WTC11 (cell line): Measurements from ENCODE around the gene INTS15. TPM values are rescaled to one million over a fixed set of nuclear protein-coding genes. Genes with fewer than 3 reads are reported as not detected.

Source experiments
- ATAC-seq: fragments of 200-7000 bp; cut with Tn5 transposase; 2 replicates; pipeline ENCODE4 v1.10.0; 2021; ENCODE audit warnings: mild to moderate bottlenecking, moderate library complexity
- CTCF ChIA-PET: fragments of 300-600 bp; sonication (Branson Sonifier 250); formaldehyde crosslinking; loops from one replicate; lab custom pipeline; 2021; ENCODE audit warnings: antibody characterized with exemption; lab: Charles Lee
- POLR2A ChIA-PET: fragments of 350-600 bp; sonication (Branson Sonifier 250); formaldehyde crosslinking; loops from one replicate; lab custom pipeline; 2021; ENCODE audit warnings: antibody characterized with exemption; lab: Charles Lee
- DNase-seq: peaks from one replicate; pipeline ENCODE4 v3.0.0; 2021; ENCODE audit warnings: low spot score
- H3K27ac Mint-ChIP-seq: 2 replicates; pipeline ENCODE4 v1.8.0; 2021; ENCODE audit warnings: mixed read lengths
- H3K27me3 Mint-ChIP-seq: 2 replicates; pipeline ENCODE4 v1.8.0; 2021; ENCODE audit warnings: low read depth, mild to moderate bottlenecking, moderate library complexity, mixed read lengths
- H3K36me3 Mint-ChIP-seq: 2 replicates; pipeline ENCODE4 v1.8.0; 2021; ENCODE audit warnings: mixed read lengths
- H3K4me1 Mint-ChIP-seq: 2 replicates; pipeline ENCODE4 v1.8.0; 2022; ENCODE audit warnings: mixed read lengths
- H3K4me3 Mint-ChIP-seq: 2 replicates; pipeline ENCODE4 v1.8.0; 2021; ENCODE audit warnings: mild to moderate bottlenecking, moderate library complexity, mixed read lengths
- H3K9me3 Mint-ChIP-seq: 2 replicates; pipeline ENCODE4 v1.8.0; 2021; ENCODE audit warnings: mixed read lengths
- ATF6 ChIP-seq: sonication (generic); formaldehyde crosslinking; IDR thresholded peaks from 2 replicates; pipeline ENCODE4 v1.8.1; 2023; ENCODE audit warnings: mild to moderate bottlenecking, missing genetic modification reagents
- CBFB ChIP-seq: sonication (generic); formaldehyde crosslinking; IDR thresholded peaks from 2 replicates; pipeline ENCODE4 v1.8.1; 2022; ENCODE audit warnings: mild to moderate bottlenecking, low read depth, missing genetic modification reagents
- CREB1 ChIP-seq: sonication (generic); formaldehyde crosslinking; IDR thresholded peaks from 2 replicates; pipeline ENCODE4 v1.8.0; 2023; ENCODE audit warnings: mild to moderate bottlenecking, missing genetic modification reagents
- CTCF ChIP-seq: fragments of 200-600 bp; IDR thresholded peaks from 2 replicates; pipeline ENCODE4 v1.8.0; 2022; ENCODE audit warnings: antibody characterized with exemption
- ETV6 ChIP-seq: sonication (generic); formaldehyde crosslinking; IDR thresholded peaks from 2 replicates; pipeline ENCODE4 v1.8.1; 2022; ENCODE audit warnings: mild to moderate bottlenecking, missing genetic modification reagents
- GABPB1 ChIP-seq: sonication (generic); formaldehyde crosslinking; IDR thresholded peaks from 2 replicates; pipeline ENCODE4 v1.8.1; 2023; ENCODE audit warnings: mild to moderate bottlenecking, missing genetic modification reagents
- JUN ChIP-seq: sonication (generic); formaldehyde crosslinking; IDR thresholded peaks from 2 replicates; pipeline ENCODE4 v1.8.0; 2023; ENCODE audit warnings: mild to moderate bottlenecking, missing genetic modification reagents
- KAT7 ChIP-seq: sonication (generic); formaldehyde crosslinking; IDR thresholded peaks from 2 replicates; pipeline ENCODE4 v1.8.1; 2023; ENCODE audit warnings: missing genetic modification reagents, mild to moderate bottlenecking, borderline replicate concordance
- MXD4 ChIP-seq: fragments of 250-450 bp; sonication (Bioruptor Pico); IDR thresholded peaks from 2 replicates; pipeline ENCODE4 v1.8.0; 2021; ENCODE audit warnings: mild to moderate bottlenecking, moderate library complexity, borderline replicate concordance
- NFATC4 ChIP-seq: fragments of 250-450 bp; sonication (Bioruptor Pico); IDR thresholded peaks from 2 replicates; pipeline ENCODE4 v1.9.0; 2021; ENCODE audit warnings: mild to moderate bottlenecking
- RELA ChIP-seq: sonication (generic); formaldehyde crosslinking; IDR thresholded peaks from 2 replicates; pipeline ENCODE4 v1.8.1; 2022; ENCODE audit warnings: missing genetic modification reagents, mild to moderate bottlenecking, borderline replicate concordance
- SMAD3 ChIP-seq: sonication (generic); formaldehyde crosslinking; IDR thresholded peaks from 2 replicates; pipeline ENCODE4 v1.8.0; 2022; ENCODE audit warnings: missing genetic modification reagents, mild to moderate bottlenecking, borderline replicate concordance
- TCF7 ChIP-seq: sonication (generic); formaldehyde crosslinking; IDR thresholded peaks from 2 replicates; pipeline ENCODE4 v1.8.0; 2022; ENCODE audit warnings: mild to moderate bottlenecking, low read depth, missing genetic modification reagents, moderate library complexity
- TEAD1 ChIP-seq: sonication (generic); formaldehyde crosslinking; IDR thresholded peaks from 2 replicates; pipeline ENCODE4 v1.8.0; 2022; ENCODE audit warnings: mild to moderate bottlenecking, missing genetic modification reagents
- TP53 ChIP-seq: sonication (generic); formaldehyde crosslinking; IDR thresholded peaks from 2 replicates; pipeline ENCODE4 v1.8.1; 2023; ENCODE audit warnings: mild to moderate bottlenecking, missing genetic modification reagents
- ZNF121 ChIP-seq: sonication (generic); formaldehyde crosslinking; IDR thresholded peaks from 2 replicates; pipeline ENCODE4 v1.8.0; 2023; ENCODE audit warnings: missing genetic modification reagents
- ZNF263 ChIP-seq: sonication (generic); formaldehyde crosslinking; IDR thresholded peaks from 2 replicates; pipeline ENCODE4 v1.8.1; 2022; ENCODE audit warnings: low read depth, mild to moderate bottlenecking, moderate library complexity, missing genetic modification reagents
- ZNF423 ChIP-seq: fragments of 250-450 bp; sonication (Bioruptor Pico); IDR thresholded peaks from 2 replicates; pipeline ENCODE4 v2.1.2; 2022; ENCODE audit warnings: mild to moderate bottlenecking, moderate library complexity
- ZNF532 ChIP-seq: fragments of 250-450 bp; sonication (Bioruptor Pico); IDR thresholded peaks from 2 replicates; pipeline ENCODE4 v1.9.0; 2021; ENCODE audit warnings: mild to moderate bottlenecking, borderline replicate concordance
- total RNA-seq: library from RNA; stranded (reverse); gene quantifications from 3 replicates; pipeline ENCODE4 v1.2.3, GENCODE V29; 2021
- TF ChIP-seq, protein P1 (sequence below): fragments of 250-450 bp; sonication (Bioruptor Pico); IDR thresholded peaks from 2 replicates; pipeline ENCODE4 v1.8.0; 2021; ENCODE audit warnings: mild to moderate bottlenecking
- TF ChIP-seq, protein P2 (sequence below): sonication (generic); formaldehyde crosslinking; IDR thresholded peaks from 2 replicates; pipeline ENCODE4 v1.8.0; 2023; ENCODE audit warnings: missing genetic modification reagents, mild to moderate bottlenecking, borderline replicate concordance

Gene INTS15
- total RNA-seq, 1 experiment from 2014 or later: 28.2 TPM

- POLR2A ChIA-PET: no interaction called here
- ATAC-seq (no peak), DNase-seq (no peak)
- H3K9me3 Mint-ChIP-seq: no peaks in the 10 kb centered on the region
- no peaks in the 10 kb centered on the region for H3K27me3 Mint-ChIP-seq
- H3K36me3 Mint-ChIP-seq: peaks cover 5% of the 10 kb centered on the region; the same call in 1 of the 2 replicates
- no peak overlapping the region for H3K4me3 Mint-ChIP-seq
- no peak for TF ChIP-seq CREB1 (CRISPR knock-in tag)
- TF ChIP-seq TP53 (CRISPR knock-in tag): no peak
- no peak for TF ChIP-seq CBFB (CRISPR knock-in tag)
- TF ChIP-seq ZNF532 (CRISPR knock-in tag): no peak
- no peak for TF ChIP-seq TCF7 (CRISPR knock-in tag)
- TF ChIP-seq KAT7 (CRISPR knock-in tag): no peak
- no peak for TF ChIP-seq ATF6
- no peak for TF ChIP-seq RELA (CRISPR knock-in tag)
- no peak for TF ChIP-seq JUN (CRISPR knock-in tag)
- no peak for TF ChIP-seq CTCF
- TF ChIP-seq, protein P1, sequence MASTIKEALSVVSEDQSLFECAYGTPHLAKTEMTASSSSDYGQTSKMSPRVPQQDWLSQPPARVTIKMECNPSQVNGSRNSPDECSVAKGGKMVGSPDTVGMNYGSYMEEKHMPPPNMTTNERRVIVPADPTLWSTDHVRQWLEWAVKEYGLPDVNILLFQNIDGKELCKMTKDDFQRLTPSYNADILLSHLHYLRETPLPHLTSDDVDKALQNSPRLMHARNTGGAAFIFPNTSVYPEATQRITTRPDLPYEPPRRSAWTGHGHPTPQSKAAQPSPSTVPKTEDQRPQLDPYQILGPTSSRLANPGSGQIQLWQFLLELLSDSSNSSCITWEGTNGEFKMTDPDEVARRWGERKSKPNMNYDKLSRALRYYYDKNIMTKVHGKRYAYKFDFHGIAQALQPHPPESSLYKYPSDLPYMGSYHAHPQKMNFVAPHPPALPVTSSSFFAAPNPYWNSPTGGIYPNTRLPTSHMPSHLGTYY (CRISPR knock-in tag): no peak
- TF ChIP-seq ZNF263 (CRISPR knock-in tag): no peak
- TF ChIP-seq ZNF423 (CRISPR knock-in tag): no peak
- TF ChIP-seq MXD4 (CRISPR knock-in tag): no peak
- no peak overlapping the region for H3K27ac Mint-ChIP-seq
- CTCF ChIA-PET: no interaction called here
- H3K4me1 Mint-ChIP-seq: no peaks in the 10 kb centered on the region
Observed at GRCh38 chr7:6648815-6649104, 58.9 kb downstream of the INTS15 start.

DNA sequence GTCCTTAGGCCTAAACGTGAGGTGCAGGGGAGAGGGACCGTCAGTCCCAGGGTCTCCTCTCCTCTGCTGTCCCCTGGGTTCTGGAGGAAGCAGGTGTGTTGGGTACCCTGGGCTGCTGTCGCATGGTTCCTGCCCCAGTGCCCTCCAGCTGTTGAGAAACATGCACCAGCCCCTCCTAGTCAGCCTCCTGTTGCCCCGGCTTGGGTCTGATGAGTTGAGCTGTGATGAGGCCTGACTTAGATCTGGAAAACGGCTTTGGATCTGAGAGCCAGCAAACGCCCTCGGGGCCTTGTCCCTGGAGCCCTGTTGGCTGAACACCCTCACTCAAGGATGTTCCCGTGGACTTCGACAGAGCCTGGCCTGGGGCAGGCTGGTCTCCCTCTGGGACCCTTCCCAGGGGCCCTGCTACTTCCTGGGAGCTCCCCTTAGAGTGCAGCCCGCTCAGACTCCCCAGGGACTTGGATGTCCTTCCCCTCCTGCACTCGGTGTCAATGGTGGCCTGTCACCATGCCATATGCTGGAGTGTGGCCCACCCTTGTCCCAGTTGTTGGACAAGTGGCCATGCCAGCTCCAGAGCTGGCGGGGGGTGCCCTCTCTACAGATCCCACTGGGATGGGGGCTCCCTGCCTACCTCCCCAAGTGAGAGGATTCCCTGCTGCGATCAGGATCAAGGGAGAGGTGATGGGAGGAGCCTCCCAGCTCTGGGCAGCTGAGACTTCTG lies 59.6 kb downstream of the INTS15 start:
- H3K4me3 Mint-ChIP-seq: no peak overlapping the region
- no peaks in the 10 kb centered on the region for H3K4me1 Mint-ChIP-seq
- CTCF ChIA-PET: interaction anchor here (1.3 kb wide), 1 partner anchor 59 kb away, joined by 3 read pairs; the partner anchor contains the start of gene INTS15
- peaks cover 5% of the 10 kb centered on the region; the same call in 1 of the 2 replicates for H3K36me3 Mint-ChIP-seq
- no peaks in the 10 kb centered on the region for H3K27me3 Mint-ChIP-seq
- ATAC-seq (no peak), DNase-seq (no peak)
- POLR2A ChIA-PET: no interaction called here
- no peaks in the 10 kb centered on the region for H3K9me3 Mint-ChIP-seq
- H3K27ac Mint-ChIP-seq: no peak overlapping the region
- TF ChIP-seq, protein P2, sequence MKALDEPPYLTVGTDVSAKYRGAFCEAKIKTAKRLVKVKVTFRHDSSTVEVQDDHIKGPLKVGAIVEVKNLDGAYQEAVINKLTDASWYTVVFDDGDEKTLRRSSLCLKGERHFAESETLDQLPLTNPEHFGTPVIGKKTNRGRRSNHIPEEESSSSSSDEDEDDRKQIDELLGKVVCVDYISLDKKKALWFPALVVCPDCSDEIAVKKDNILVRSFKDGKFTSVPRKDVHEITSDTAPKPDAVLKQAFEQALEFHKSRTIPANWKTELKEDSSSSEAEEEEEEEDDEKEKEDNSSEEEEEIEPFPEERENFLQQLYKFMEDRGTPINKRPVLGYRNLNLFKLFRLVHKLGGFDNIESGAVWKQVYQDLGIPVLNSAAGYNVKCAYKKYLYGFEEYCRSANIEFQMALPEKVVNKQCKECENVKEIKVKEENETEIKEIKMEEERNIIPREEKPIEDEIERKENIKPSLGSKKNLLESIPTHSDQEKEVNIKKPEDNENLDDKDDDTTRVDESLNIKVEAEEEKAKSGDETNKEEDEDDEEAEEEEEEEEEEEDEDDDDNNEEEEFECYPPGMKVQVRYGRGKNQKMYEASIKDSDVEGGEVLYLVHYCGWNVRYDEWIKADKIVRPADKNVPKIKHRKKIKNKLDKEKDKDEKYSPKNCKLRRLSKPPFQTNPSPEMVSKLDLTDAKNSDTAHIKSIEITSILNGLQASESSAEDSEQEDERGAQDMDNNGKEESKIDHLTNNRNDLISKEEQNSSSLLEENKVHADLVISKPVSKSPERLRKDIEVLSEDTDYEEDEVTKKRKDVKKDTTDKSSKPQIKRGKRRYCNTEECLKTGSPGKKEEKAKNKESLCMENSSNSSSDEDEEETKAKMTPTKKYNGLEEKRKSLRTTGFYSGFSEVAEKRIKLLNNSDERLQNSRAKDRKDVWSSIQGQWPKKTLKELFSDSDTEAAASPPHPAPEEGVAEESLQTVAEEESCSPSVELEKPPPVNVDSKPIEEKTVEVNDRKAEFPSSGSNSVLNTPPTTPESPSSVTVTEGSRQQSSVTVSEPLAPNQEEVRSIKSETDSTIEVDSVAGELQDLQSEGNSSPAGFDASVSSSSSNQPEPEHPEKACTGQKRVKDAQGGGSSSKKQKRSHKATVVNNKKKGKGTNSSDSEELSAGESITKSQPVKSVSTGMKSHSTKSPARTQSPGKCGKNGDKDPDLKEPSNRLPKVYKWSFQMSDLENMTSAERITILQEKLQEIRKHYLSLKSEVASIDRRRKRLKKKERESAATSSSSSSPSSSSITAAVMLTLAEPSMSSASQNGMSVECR (CRISPR knock-in tag): no peak
- TF ChIP-seq ETV6 (CRISPR knock-in tag) (no peak), JUN (CRISPR knock-in tag) (no peak), SMAD3 (CRISPR knock-in tag) (no peak), ZNF121 (CRISPR knock-in tag) (no peak), GABPB1 (CRISPR knock-in tag) (no peak), NFATC4 (CRISPR knock-in tag) (no peak), TEAD1 (CRISPR knock-in tag) (no peak)
